Upper lobe of left lung (tissue), 6 donors: Measurements from ENCODE around the gene TOMM70. TPM values are rescaled to one million over a fixed set of nuclear protein-coding genes. Genes with fewer than 3 reads are reported as not detected.
"Not testable (repeated sequence)": the region's sequence is repeated elsewhere in the genome, so short reads cannot be mapped to it uniquely, and the experiment has no call there.

Experiments
- ATAC-seq, 2 donors: fragments of 200-7000 bp; cut with Tn5 transposase; one replicate each; pipeline ENCODE4 v1.9.1; 2022; ENCODE audit warnings: mild to moderate bottlenecking in 2 of 2, moderate library complexity in 2 of 2; ENCODE audit not compliant: low FRiP score in 2 of 2
- DNase-seq, 2 donors: peaks; one replicate each; pipeline ENCODE4 v3.0.0-alpha.2; 2019 to 2020
- H3K27ac ChIP-seq, 4 donors: fragments of 200-600 bp; sonication (generic); one replicate each; pipeline ENCODE4 v1.5.1; 2016 to 2019
- H3K27me3 ChIP-seq, 4 donors: fragments of 200-600 bp; sonication (generic); one replicate each; pipeline ENCODE4 v1.5.1; 2017 to 2019
- H3K36me3 ChIP-seq, 4 donors: fragments of 200-600 bp; sonication (generic); one replicate each; pipeline ENCODE4 v1.5.1; 2016 to 2019
- H3K4me1 ChIP-seq, 4 donors: fragments of 200-600 bp; sonication (generic); one replicate each; pipeline ENCODE4 v1.5.1; 2018 to 2019
- H3K4me3 ChIP-seq, 4 donors: fragments of 200-600 bp; sonication (generic); one replicate each; pipeline ENCODE4 v1.5.1; 2017 to 2019; ENCODE audit warnings: mild to moderate bottlenecking in 2 of 4, moderate library complexity in 1 of 4
- H3K9me3 ChIP-seq, 4 donors: fragments of 200-600 bp; sonication (generic); one replicate each; pipeline ENCODE4 v1.5.1; 2018 to 2019
- CTCF ChIP-seq, 6 experiments: fragments of 450-650 bp in 4 of 6; fragments of 200-600 bp in 2 of 6; sonication (generic) in 2 of 6; IDR thresholded peaks; one replicate each; pipeline ENCODE4 v1.5.1; 2016 to 2019; ENCODE audit warnings: antibody characterized with exemption in 6 of 6
- EP300 ChIP-seq, 4 donors: sonication (generic); formaldehyde crosslinking; IDR thresholded peaks; one replicate each; pipeline ENCODE4 v1.5.1; 2017; ENCODE audit warnings: antibody characterized with exemption in 4 of 4, control low read depth in 2 of 4
- POLR2A ChIP-seq, 4 donors: fragments of 450-650 bp; IDR thresholded peaks; one replicate each; pipeline ENCODE4 v1.5.1; 2016 to 2017; ENCODE audit warnings: antibody characterized with exemption in 4 of 4, mild to moderate bottlenecking in 2 of 4
- POLR2AphosphoS5 ChIP-seq, 2 donors: sonication (generic); formaldehyde crosslinking; IDR thresholded peaks; one replicate each; pipeline ENCODE4 v1.5.1; 2017; ENCODE audit warnings: antibody characterized with exemption in 2 of 2
- WGBS, 2 donors: methylation state at CpG; one replicate each; pipeline ENCODE4 v1.1.5; 2017 to 2018; 5-methylcytosine and 5-hydroxymethylcytosine counted together
- total RNA-seq, 6 donors: library from RNA; depleted of rRNA in 4 of 6; stranded (reverse); fragments of >200 nt in 4 of 6; gene quantifications; one replicate each; pipeline versions ENCODE4 v1.1.0 to v1.2.1, GENCODE V29; 2016 to 2021
- donor health status: DM: no; HTN: no; CAD: no; lungs with moderate emphysema.
- donor health status: DM: no; HTN: yes; CAD: no; lungs with severe emphysema.

The TOMM70 gene
- total RNA-seq, 6 donors from 2014 or later, result 14.1 to 38.4 (median 30.2) TPM

GRCh38 chr3:100333051-100333450 is 67.8 kb downstream of the TOMM70 start:
- H3K27me3 ChIP-seq, result no peaks in the 10 kb centered on the region
- H3K4me1 ChIP-seq, result peaks cover 9 to 17% (median 14%) of the 10 kb centered on the region in 4 donors
- H3K36me3 ChIP-seq, result no peaks in the 10 kb centered on the region
- TF ChIP-seq CTCF (IDR thresholded peaks at IDR 0.05) (no peak), EP300 (IDR thresholded peaks at IDR 0.05) (no peak), POLR2A (IDR thresholded peaks at IDR 0.05) (no peak), POLR2AphosphoS5 (IDR thresholded peaks at IDR 0.05) (no peak)
- ATAC-seq, result no peak
- H3K27ac ChIP-seq, result no peak overlapping the region
- no peak for DNase-seq
- H3K4me3 ChIP-seq, result no peak overlapping the region
- no peaks in the 10 kb centered on the region for H3K9me3 ChIP-seq

GRCh38 chr3:100331660-100332059 is 69.2 kb downstream of the TOMM70 start:
- WGBS, 2 donors, result 90 to 91% methylated on average over 4 of the region's 4 CpGs
- Histone ChIP-seq H3K4me3 (no peak overlapping the region), H3K27me3 (no peaks in the 10 kb centered on the region), H3K27ac (no peak overlapping the region), H3K9me3 (no peaks in the 10 kb centered on the region), H3K36me3 (no peaks in the 10 kb centered on the region), H3K4me1 (peaks cover 9 to 17% (median 14%) of the 10 kb centered on the region in 4 donors)
- no peak for TF ChIP-seq POLR2A (IDR thresholded peaks at IDR 0.05)
- TF ChIP-seq POLR2AphosphoS5 (IDR thresholded peaks at IDR 0.05), result no peak
- TF ChIP-seq EP300 (IDR thresholded peaks at IDR 0.05), result no peak
- no peak for TF ChIP-seq CTCF (IDR thresholded peaks at IDR 0.05)
- ATAC-seq, result no peak
- DNase-seq, result no peak

- H3K27me3 ChIP-seq, result no peaks in the 10 kb centered on the region
- H3K27ac ChIP-seq, result no peak overlapping the region
- peaks cover 9 to 13% (median 11%) of the 10 kb centered on the region in 4 donors for H3K4me1 ChIP-seq
- ATAC-seq, result no peak
- no peak for DNase-seq
- H3K36me3 ChIP-seq, result peaks cover 0 to 1% (median 0%) of the 10 kb centered on the region in 4 donors
- no peak overlapping the region for H3K4me3 ChIP-seq
- WGBS, 2 donors, result 92 to 93% methylated on average over 5 of the region's 5 CpGs
- no peaks in the 10 kb centered on the region for H3K9me3 ChIP-seq
- TF ChIP-seq CTCF (IDR thresholded peaks at IDR 0.05), result no peak
- TF ChIP-seq POLR2A (IDR thresholded peaks at IDR 0.05), result no peak
- no peak for TF ChIP-seq EP300 (IDR thresholded peaks at IDR 0.05)
- no peak for TF ChIP-seq POLR2AphosphoS5 (IDR thresholded peaks at IDR 0.05)
Observed at GRCh38 chr3:100330651-100331050, 70.2 kb downstream of the TOMM70 start.

- no peaks in the 10 kb centered on the region for H3K9me3 ChIP-seq
- 59 to 73% methylated on average over 4 of the region's 4 CpGs for WGBS, 2 donors
- no peak for ATAC-seq
Observed at GRCh38 chr3:100329800-100330489, 70.9 kb downstream of the TOMM70 start.

GRCh38 chr3:100327377-100327776 is 73.5 kb downstream of the TOMM70 start:
- 94 to 96% methylated on average over 5 of the region's 5 CpGs for WGBS, 2 donors
- H3K27ac ChIP-seq, H3K9me3 ChIP-seq, H3K4me3 ChIP-seq, ATAC-seq, H3K4me1 ChIP-seq, H3K27me3 ChIP-seq: not testable (repeated sequence)
- H3K36me3 ChIP-seq, result peaks cover 0 to 19% (median 2%) of the 10 kb centered on the region in 4 donors
- peak in 1 of 2 donors; percentile 23 for DNase-seq

More at GRCh38 chr3:100329800-100330489, 70.9 kb downstream of the TOMM70 start:
- H3K4me1 ChIP-seq, result peaks cover 4 to 6% (median 5%) of the 10 kb centered on the region in 4 donors
- no peaks in the 10 kb centered on the region for H3K27me3 ChIP-seq
- H3K36me3 ChIP-seq, result peaks cover 0 to 8% (median 2%) of the 10 kb centered on the region in 4 donors
- H3K27ac ChIP-seq, result no peak overlapping the region
- TF ChIP-seq POLR2A (IDR thresholded peaks at IDR 0.05), result no peak
- TF ChIP-seq CTCF (IDR thresholded peaks at IDR 0.05), result no peak
- TF ChIP-seq POLR2AphosphoS5 (IDR thresholded peaks at IDR 0.05), result no peak
- no peak for TF ChIP-seq EP300 (IDR thresholded peaks at IDR 0.05)
- no peak overlapping the region for H3K4me3 ChIP-seq
- DNase-seq, result no peak
